ENCODE data around the gene REV3L.

REV3L gene

DNA sequence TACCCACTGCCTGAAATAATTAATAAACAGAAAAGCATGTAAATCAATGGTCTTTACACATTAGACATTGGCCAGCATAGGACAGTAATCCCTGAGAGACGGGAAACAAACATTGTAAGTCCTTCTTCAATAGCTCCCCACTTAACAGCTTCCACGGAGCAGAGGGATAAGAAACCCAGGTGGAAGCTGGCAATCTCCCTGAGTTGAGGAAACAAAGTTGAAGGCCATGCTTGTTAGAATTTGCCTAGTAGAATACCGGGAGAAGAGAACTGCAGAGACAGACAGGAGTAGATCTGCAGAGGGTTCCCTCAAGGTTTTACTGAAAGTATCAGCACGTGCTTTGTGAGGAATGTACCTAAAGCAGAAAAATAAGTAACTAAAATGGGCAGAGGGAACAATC, 33.9 kb downstream of the REV3L start:
- H3K9me3 ChIP-seq (ENCODE audit: insufficient read depth, low read depth, low read length), result no peaks in the 10 kb centered on the region
- TF ChIP-seq, protein P1, sequence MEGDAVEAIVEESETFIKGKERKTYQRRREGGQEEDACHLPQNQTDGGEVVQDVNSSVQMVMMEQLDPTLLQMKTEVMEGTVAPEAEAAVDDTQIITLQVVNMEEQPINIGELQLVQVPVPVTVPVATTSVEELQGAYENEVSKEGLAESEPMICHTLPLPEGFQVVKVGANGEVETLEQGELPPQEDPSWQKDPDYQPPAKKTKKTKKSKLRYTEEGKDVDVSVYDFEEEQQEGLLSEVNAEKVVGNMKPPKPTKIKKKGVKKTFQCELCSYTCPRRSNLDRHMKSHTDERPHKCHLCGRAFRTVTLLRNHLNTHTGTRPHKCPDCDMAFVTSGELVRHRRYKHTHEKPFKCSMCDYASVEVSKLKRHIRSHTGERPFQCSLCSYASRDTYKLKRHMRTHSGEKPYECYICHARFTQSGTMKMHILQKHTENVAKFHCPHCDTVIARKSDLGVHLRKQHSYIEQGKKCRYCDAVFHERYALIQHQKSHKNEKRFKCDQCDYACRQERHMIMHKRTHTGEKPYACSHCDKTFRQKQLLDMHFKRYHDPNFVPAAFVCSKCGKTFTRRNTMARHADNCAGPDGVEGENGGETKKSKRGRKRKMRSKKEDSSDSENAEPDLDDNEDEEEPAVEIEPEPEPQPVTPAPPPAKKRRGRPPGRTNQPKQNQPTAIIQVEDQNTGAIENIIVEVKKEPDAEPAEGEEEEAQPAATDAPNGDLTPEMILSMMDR (conservative IDR thresholded peaks at IDR 0.05; ENCODE audit: low read length), result no peak
- no peak for TF ChIP-seq EZH2phosphoT487 (IDR thresholded peaks at IDR 0.05; ENCODE audit: borderline replicate concordance)
- no peak overlapping the region for H3K4me2 ChIP-seq (ENCODE audit: low read depth, low read length, poor library complexity, severe bottlenecking)
- H3K27me3 ChIP-seq (ENCODE audit: insufficient read depth, low read length, poor library complexity, severe bottlenecking), result no peaks in the 10 kb centered on the region
- no peak overlapping the region for H2AFZ ChIP-seq (ENCODE audit: low read length)
- peaks cover 6% of the 10 kb centered on the region for H3K4me1 ChIP-seq (ENCODE audit: insufficient read depth, low read length, poor library complexity, severe bottlenecking)
- H3K9me2 ChIP-seq (replicated peaks; ENCODE audit: low read depth, low read length), result no peaks in the 10 kb centered on the region
- H4K20me1 ChIP-seq (ENCODE audit: insufficient read depth, low read length, poor library complexity, severe bottlenecking), result peaks cover 19% of the 10 kb centered on the region
- no peak overlapping the region for H3K9ac ChIP-seq (ENCODE audit: low read depth, low read length, poor library complexity, severe bottlenecking)
- H3F3A ChIP-seq (ENCODE audit: low read depth), result no peaks in the 10 kb centered on the region
- H3K36me3 ChIP-seq (ENCODE audit: insufficient read depth, low read length), result no peaks in the 10 kb centered on the region
- H3K4me3 ChIP-seq (ENCODE audit: low read length, poor library complexity, severe bottlenecking), result no peak overlapping the region
- peaks cover 86% of the 10 kb centered on the region for H3K79me2 ChIP-seq (ENCODE audit: insufficient read depth, low read length)

DNA sequence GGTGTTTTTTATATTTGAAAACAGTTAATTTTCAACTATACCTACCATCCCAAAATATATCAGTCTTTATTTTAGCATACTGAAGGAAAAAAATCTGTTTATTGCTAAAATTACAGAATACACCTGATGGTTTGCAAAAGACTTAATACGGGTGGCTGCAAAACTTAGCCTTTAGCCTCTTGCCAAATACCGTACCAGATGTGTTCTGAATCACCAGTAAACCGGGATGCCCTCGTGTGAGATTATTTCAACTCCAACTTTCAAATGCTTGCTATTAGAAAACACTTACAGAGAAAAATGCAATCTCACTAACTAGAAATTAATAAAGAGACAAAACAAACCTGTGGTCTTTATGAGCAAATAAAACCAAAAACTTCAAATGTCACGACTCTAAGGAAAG, 36.0 kb downstream of the REV3L start:
- no peak overlapping the region for H3K4me3 ChIP-seq (ENCODE audit: low read length, poor library complexity, severe bottlenecking)
- no peak overlapping the region for H3K4me2 ChIP-seq (ENCODE audit: low read depth, low read length, poor library complexity, severe bottlenecking)
- no peaks in the 10 kb centered on the region for H3K27me3 ChIP-seq (ENCODE audit: insufficient read depth, low read length, poor library complexity, severe bottlenecking)
- peaks cover 10% of the 10 kb centered on the region for H3K4me1 ChIP-seq (ENCODE audit: insufficient read depth, low read length, poor library complexity, severe bottlenecking)
- H3K36me3 ChIP-seq (ENCODE audit: insufficient read depth, low read length), result no peaks in the 10 kb centered on the region
- H3K9ac ChIP-seq (ENCODE audit: low read depth, low read length, poor library complexity, severe bottlenecking), result no peak overlapping the region
- no peaks in the 10 kb centered on the region for H3F3A ChIP-seq (ENCODE audit: low read depth)
- H4K20me1 ChIP-seq (ENCODE audit: insufficient read depth, low read length, poor library complexity, severe bottlenecking), result peaks cover 33% of the 10 kb centered on the region
- H3K79me2 ChIP-seq (ENCODE audit: insufficient read depth, low read length), result peaks cover 93% of the 10 kb centered on the region
- H3K9me3 ChIP-seq (ENCODE audit: insufficient read depth, low read depth, low read length), result no peaks in the 10 kb centered on the region; the same call in 1 of the 2 replicates
- no peak overlapping the region for H2AFZ ChIP-seq (ENCODE audit: low read length)
- no peaks in the 10 kb centered on the region for H3K9me2 ChIP-seq (replicated peaks; ENCODE audit: low read depth, low read length)
- no peak for TF ChIP-seq EZH2phosphoT487 (IDR thresholded peaks at IDR 0.05; ENCODE audit: borderline replicate concordance)
- TF ChIP-seq, protein P1 (conservative IDR thresholded peaks at IDR 0.05; ENCODE audit: low read length), result no peak

DNA sequence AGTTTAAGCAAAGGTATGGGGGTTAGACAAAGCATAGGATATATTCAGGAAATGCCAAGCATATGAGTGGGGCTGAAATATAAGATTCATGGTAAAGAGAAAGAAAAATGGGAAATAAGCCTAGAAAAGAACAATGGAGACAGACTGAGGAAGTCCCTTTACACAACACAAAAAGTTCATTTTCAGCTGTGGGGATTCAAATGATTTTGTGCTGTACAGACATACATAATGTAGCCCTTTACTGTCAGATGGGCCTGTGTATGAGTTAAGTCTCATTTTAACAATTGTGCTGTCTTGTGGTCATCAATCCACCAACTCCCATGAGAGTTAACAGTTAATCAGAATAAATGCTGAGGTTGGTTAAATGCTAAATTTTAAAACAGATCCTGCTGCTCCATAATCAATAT, 37.2 kb downstream of the REV3L start:
- peaks cover 17% of the 10 kb centered on the region for H3K4me1 ChIP-seq (ENCODE audit: insufficient read depth, low read length, poor library complexity, severe bottlenecking)
- H3K27me3 ChIP-seq (ENCODE audit: insufficient read depth, low read length, poor library complexity, severe bottlenecking), result no peaks in the 10 kb centered on the region
- H3K36me3 ChIP-seq (ENCODE audit: insufficient read depth, low read length), result no peaks in the 10 kb centered on the region
- H3F3A ChIP-seq (ENCODE audit: low read depth), result no peaks in the 10 kb centered on the region
- H3K9me2 ChIP-seq (replicated peaks; ENCODE audit: low read depth, low read length), result no peaks in the 10 kb centered on the region
- H2AFZ ChIP-seq (ENCODE audit: low read length), result no peak overlapping the region
- TF ChIP-seq, protein P1 (conservative IDR thresholded peaks at IDR 0.05; ENCODE audit: low read length), result no peak
- H4K20me1 ChIP-seq (ENCODE audit: insufficient read depth, low read length, poor library complexity, severe bottlenecking), result peaks cover 35% of the 10 kb centered on the region
- H3K9me3 ChIP-seq (ENCODE audit: insufficient read depth, low read depth, low read length), result no peaks in the 10 kb centered on the region; the same call in 1 of the 2 replicates
- H3K4me3 ChIP-seq (ENCODE audit: low read length, poor library complexity, severe bottlenecking), result no peak overlapping the region
- H3K4me2 ChIP-seq (ENCODE audit: low read depth, low read length, poor library complexity, severe bottlenecking), result no peak overlapping the region
- H3K9ac ChIP-seq (ENCODE audit: low read depth, low read length, poor library complexity, severe bottlenecking), result no peak overlapping the region
- H3K79me2 ChIP-seq (ENCODE audit: insufficient read depth, low read length), result peaks cover 92% of the 10 kb centered on the region

Measured in Loucy (cell line).